ENCODE results near the gene WDR91. TPM values are rescaled to one million over a fixed set of nuclear protein-coding genes. Genes with fewer than 3 reads are reported as not detected.
A peak's percentile ranks its signal among the peaks of the same experiment; 100 is the strongest.

Gene WDR91
- total and polyA plus RNA-seq, 2 donors (not counting 1 experiment from before 2014, with no cell fraction given) = 6.0 to 27.4 TPM

DNA sequence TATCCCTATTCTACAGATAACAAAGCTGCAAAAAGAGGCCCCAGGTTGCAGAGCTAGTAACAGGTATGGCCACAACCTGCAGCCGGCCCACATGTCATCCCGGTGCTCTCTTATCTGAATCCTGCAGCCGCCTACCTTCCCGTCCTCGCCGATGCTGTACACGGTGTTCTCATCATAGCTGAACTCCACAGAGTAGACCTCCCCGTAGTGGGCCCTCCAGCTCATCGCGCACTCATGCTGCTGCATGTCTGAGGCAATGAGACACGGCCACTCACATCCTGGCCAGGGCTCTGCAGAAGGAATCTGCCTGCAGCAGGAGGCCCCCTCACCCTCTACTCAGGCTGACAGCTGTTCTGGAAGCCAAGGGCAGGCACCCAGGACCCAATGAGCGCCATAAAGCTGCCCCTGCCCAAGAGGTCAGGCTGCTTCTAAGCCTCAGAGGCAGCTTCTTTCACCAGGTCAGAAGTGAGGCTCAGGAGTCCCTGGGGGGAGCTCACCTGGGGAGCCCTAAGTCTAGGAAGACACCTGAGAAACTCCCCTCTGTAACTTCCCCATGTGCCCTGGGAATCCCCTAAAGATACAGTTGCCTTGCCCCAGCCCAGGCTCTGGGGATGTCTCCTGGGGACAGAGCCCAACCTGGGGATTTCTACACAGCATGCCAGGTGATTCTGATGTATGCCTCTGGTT lies 22.9 kb downstream of the WDR91 start:
- no peak for TF ChIP-seq EZH2 (IDR thresholded peaks at IDR 0.05; ENCODE audit: low read length, missing control alignments)
- TF ChIP-seq, protein P1, sequence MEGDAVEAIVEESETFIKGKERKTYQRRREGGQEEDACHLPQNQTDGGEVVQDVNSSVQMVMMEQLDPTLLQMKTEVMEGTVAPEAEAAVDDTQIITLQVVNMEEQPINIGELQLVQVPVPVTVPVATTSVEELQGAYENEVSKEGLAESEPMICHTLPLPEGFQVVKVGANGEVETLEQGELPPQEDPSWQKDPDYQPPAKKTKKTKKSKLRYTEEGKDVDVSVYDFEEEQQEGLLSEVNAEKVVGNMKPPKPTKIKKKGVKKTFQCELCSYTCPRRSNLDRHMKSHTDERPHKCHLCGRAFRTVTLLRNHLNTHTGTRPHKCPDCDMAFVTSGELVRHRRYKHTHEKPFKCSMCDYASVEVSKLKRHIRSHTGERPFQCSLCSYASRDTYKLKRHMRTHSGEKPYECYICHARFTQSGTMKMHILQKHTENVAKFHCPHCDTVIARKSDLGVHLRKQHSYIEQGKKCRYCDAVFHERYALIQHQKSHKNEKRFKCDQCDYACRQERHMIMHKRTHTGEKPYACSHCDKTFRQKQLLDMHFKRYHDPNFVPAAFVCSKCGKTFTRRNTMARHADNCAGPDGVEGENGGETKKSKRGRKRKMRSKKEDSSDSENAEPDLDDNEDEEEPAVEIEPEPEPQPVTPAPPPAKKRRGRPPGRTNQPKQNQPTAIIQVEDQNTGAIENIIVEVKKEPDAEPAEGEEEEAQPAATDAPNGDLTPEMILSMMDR (conservative IDR thresholded peaks at IDR 0.05 in 1 of 2, IDR thresholded peaks at IDR 0.05 in 1 of 2; ENCODE audit: low read depth in 1 of 2, low read length in 2 of 2) = no peak
- Histone ChIP-seq H3K4me2 (ENCODE audit: extremely low read depth, insufficient read depth, low read length) (no peak overlapping the region), H3K4me1 (ENCODE audit: control insufficient read depth, extremely low read depth, insufficient read depth, low read length) (peaks cover 4% of the 10 kb centered on the region), H3K79me2 (ENCODE audit: control insufficient read depth, insufficient read depth, low read length) (no peaks in the 10 kb centered on the region), H3K27ac (ENCODE audit: insufficient read depth, low read length) (no peak overlapping the region), H2AFZ (ENCODE audit: low read length) (no peak overlapping the region), H3K9ac (ENCODE audit: insufficient read depth, low read length) (no peak overlapping the region), H4K20me1 (ENCODE audit: control insufficient read depth, extremely low read depth, insufficient read depth, low read length) (no peaks in the 10 kb centered on the region), H3K4me3 (replicated peaks in 1 of 4; ENCODE audit: control extremely low read depth in 1 of 4, insufficient read depth in 1 of 4, low read depth in 3 of 4, low read length in 4 of 4) (no peak overlapping the region), H3K9me3 (ENCODE audit: control insufficient read depth, insufficient read depth, low read depth, low read length) (no peaks in the 10 kb centered on the region), H3K27me3 (ENCODE audit: control insufficient read depth, insufficient read depth, low read length) (no peaks in the 10 kb centered on the region), H3K36me3 (ENCODE audit: control insufficient read depth, insufficient read depth, low read length) (peaks cover 17% of the 10 kb centered on the region)
- peak in 1 of 2 donors; percentile 24 for DNase-seq (ENCODE audit: low read depth in 2 of 2)

DNA sequence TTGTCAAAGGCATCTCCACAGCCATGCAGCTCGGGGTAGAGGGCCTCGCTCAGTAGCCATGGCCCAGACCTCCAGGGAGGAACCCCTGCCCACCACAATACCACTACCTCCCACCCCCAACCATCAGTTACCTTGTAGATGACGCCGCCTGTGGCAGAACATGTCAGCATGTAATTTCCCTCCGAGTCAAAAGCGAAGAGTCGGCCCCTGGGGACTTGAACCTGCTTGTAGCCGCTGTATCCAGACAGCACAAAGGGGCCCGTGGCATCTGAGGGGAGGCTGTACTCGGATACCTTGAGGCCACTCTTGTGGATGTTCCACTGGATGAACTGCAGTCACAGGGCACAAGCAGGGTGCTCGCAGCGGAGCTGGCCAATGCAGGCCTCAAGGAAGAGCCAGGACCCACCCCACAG lies 24.5 kb downstream of the WDR91 start:
- DNase-seq (ENCODE audit: low read depth in 2 of 2) = no peak
- no peaks in the 10 kb centered on the region for H3K79me2 ChIP-seq (ENCODE audit: control insufficient read depth, insufficient read depth, low read length)
- H3K27ac ChIP-seq (ENCODE audit: insufficient read depth, low read length) = no peak overlapping the region
- no peaks in the 10 kb centered on the region for H4K20me1 ChIP-seq (ENCODE audit: control insufficient read depth, extremely low read depth, insufficient read depth, low read length)
- no peaks in the 10 kb centered on the region for H3K9me3 ChIP-seq (ENCODE audit: control insufficient read depth, insufficient read depth, low read depth, low read length)
- H3K9ac ChIP-seq (ENCODE audit: insufficient read depth, low read length) = no peak overlapping the region
- no peak for TF ChIP-seq EZH2 (IDR thresholded peaks at IDR 0.05; ENCODE audit: low read length, missing control alignments)
- TF ChIP-seq, protein P1 (conservative IDR thresholded peaks at IDR 0.05 in 1 of 2, IDR thresholded peaks at IDR 0.05 in 1 of 2; ENCODE audit: low read depth in 1 of 2, low read length in 2 of 2) = no peak
- H2AFZ ChIP-seq (ENCODE audit: low read length) = no peak overlapping the region
- no peaks in the 10 kb centered on the region for H3K27me3 ChIP-seq (ENCODE audit: control insufficient read depth, insufficient read depth, low read length)
- no peak overlapping the region for H3K4me2 ChIP-seq (ENCODE audit: extremely low read depth, insufficient read depth, low read length)
- no peaks in the 10 kb centered on the region for H3K4me1 ChIP-seq (ENCODE audit: control insufficient read depth, extremely low read depth, insufficient read depth, low read length)
- H3K36me3 ChIP-seq (ENCODE audit: control insufficient read depth, insufficient read depth, low read length) = peaks cover 18% of the 10 kb centered on the region
- H3K4me3 ChIP-seq (replicated peaks in 1 of 4; ENCODE audit: control extremely low read depth in 1 of 4, insufficient read depth in 1 of 4, low read depth in 3 of 4, low read length in 4 of 4) = no peak overlapping the region

DNA sequence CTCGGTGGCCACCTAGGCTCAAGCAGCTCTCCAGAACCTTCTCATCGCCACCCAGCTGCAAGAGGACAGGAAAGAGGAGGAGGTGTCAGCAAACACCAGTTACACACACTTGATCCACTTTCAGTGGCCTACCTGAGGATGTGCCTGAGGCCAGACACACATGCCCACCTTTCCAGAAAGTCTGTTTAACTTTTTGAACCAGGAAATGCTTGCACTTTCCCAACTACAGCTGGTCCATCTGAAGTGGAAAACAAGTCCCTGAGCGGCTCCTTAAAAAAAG lies 25.1 kb downstream of the WDR91 start:
- Histone ChIP-seq H3K27me3 (ENCODE audit: control insufficient read depth, insufficient read depth, low read length) (no peaks in the 10 kb centered on the region), H3K4me3 (replicated peaks in 1 of 4; ENCODE audit: control extremely low read depth in 1 of 4, insufficient read depth in 1 of 4, low read depth in 3 of 4, low read length in 4 of 4) (no peak overlapping the region), H3K9ac (ENCODE audit: insufficient read depth, low read length) (no peak overlapping the region), H3K27ac (ENCODE audit: insufficient read depth, low read length) (no peak overlapping the region), H3K36me3 (ENCODE audit: control insufficient read depth, insufficient read depth, low read length) (peaks cover 18% of the 10 kb centered on the region), H2AFZ (ENCODE audit: low read length) (no peak overlapping the region), H3K4me1 (ENCODE audit: control insufficient read depth, extremely low read depth, insufficient read depth, low read length) (no peaks in the 10 kb centered on the region), H3K4me2 (ENCODE audit: extremely low read depth, insufficient read depth, low read length) (no peak overlapping the region), H3K9me3 (ENCODE audit: control insufficient read depth, insufficient read depth, low read depth, low read length) (peaks cover 2% of the 10 kb centered on the region), H4K20me1 (ENCODE audit: control insufficient read depth, extremely low read depth, insufficient read depth, low read length) (no peaks in the 10 kb centered on the region), H3K79me2 (ENCODE audit: control insufficient read depth, insufficient read depth, low read length) (no peaks in the 10 kb centered on the region)
- TF ChIP-seq EZH2 (IDR thresholded peaks at IDR 0.05; ENCODE audit: low read length, missing control alignments) = no peak
- TF ChIP-seq, protein P1 (conservative IDR thresholded peaks at IDR 0.05 in 1 of 2, IDR thresholded peaks at IDR 0.05 in 1 of 2; ENCODE audit: low read depth in 1 of 2, low read length in 2 of 2) = no peak
- no peak for DNase-seq (ENCODE audit: low read depth in 2 of 2)
